ENCODE results near the gene MIER1.

The MIER1 gene

DNA sequence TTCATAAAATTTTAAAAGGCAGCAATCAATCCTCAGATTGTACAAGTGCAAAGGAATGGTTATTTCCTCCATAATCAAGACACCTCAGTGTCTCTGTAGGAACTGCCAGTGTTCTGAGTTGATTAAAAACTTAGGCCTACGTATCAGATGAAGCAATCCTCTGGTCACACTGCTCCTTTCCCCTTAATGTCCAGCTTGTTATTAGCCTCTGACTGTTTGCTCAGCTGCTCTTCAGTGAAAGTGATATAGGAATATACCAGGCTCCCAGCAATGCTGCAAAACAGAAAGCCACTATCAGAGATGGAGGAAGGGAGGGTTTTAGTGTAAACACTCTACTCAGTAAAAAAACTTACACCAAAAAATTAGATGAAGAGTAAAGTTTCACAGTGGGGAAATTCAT lies 79.4 kb downstream of the MIER1 start:
- Histone ChIP-seq H3K4me1 (ENCODE audit: insufficient read depth, low read length, poor library complexity, severe bottlenecking) (peaks cover 17% of the 10 kb centered on the region), H4K20me1 (ENCODE audit: insufficient read depth, low read length, poor library complexity, severe bottlenecking) (no peaks in the 10 kb centered on the region), H3F3A (ENCODE audit: low read depth) (peaks cover 2% of the 10 kb centered on the region; the same call in 1 of the 2 replicates), H3K36me3 (ENCODE audit: insufficient read depth, low read length) (peaks cover 63% of the 10 kb centered on the region), H3K79me2 (ENCODE audit: insufficient read depth, low read length) (peaks cover 4% of the 10 kb centered on the region; the same call in 1 of the 2 replicates), H2AFZ (ENCODE audit: low read length) (no peak overlapping the region), H3K9me3 (ENCODE audit: insufficient read depth, low read depth, low read length) (no peaks in the 10 kb centered on the region), H3K27me3 (ENCODE audit: insufficient read depth, low read length, poor library complexity, severe bottlenecking) (no peaks in the 10 kb centered on the region), H3K4me3 (ENCODE audit: low read length, poor library complexity, severe bottlenecking) (no peak overlapping the region), H3K9me2 (replicated peaks; ENCODE audit: low read depth, low read length) (no peaks in the 10 kb centered on the region), H3K9ac (ENCODE audit: low read depth, low read length, poor library complexity, severe bottlenecking) (no peak overlapping the region), H3K4me2 (ENCODE audit: low read depth, low read length, poor library complexity, severe bottlenecking) (no peak overlapping the region)
- TF ChIP-seq EZH2phosphoT487 (IDR thresholded peaks at IDR 0.05; ENCODE audit: borderline replicate concordance), result no peak
- TF ChIP-seq, protein P1, sequence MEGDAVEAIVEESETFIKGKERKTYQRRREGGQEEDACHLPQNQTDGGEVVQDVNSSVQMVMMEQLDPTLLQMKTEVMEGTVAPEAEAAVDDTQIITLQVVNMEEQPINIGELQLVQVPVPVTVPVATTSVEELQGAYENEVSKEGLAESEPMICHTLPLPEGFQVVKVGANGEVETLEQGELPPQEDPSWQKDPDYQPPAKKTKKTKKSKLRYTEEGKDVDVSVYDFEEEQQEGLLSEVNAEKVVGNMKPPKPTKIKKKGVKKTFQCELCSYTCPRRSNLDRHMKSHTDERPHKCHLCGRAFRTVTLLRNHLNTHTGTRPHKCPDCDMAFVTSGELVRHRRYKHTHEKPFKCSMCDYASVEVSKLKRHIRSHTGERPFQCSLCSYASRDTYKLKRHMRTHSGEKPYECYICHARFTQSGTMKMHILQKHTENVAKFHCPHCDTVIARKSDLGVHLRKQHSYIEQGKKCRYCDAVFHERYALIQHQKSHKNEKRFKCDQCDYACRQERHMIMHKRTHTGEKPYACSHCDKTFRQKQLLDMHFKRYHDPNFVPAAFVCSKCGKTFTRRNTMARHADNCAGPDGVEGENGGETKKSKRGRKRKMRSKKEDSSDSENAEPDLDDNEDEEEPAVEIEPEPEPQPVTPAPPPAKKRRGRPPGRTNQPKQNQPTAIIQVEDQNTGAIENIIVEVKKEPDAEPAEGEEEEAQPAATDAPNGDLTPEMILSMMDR (conservative IDR thresholded peaks at IDR 0.05; ENCODE audit: low read length), result no peak

- H3F3A ChIP-seq (ENCODE audit: low read depth), result no peaks in the 10 kb centered on the region
- H3K4me2 ChIP-seq (ENCODE audit: low read depth, low read length, poor library complexity, severe bottlenecking), result no peak overlapping the region
- no peaks in the 10 kb centered on the region for H4K20me1 ChIP-seq (ENCODE audit: insufficient read depth, low read length, poor library complexity, severe bottlenecking)
- H3K9me3 ChIP-seq (ENCODE audit: insufficient read depth, low read depth, low read length), result no peaks in the 10 kb centered on the region
- no peak overlapping the region for H2AFZ ChIP-seq (ENCODE audit: low read length)
- H3K4me1 ChIP-seq (ENCODE audit: insufficient read depth, low read length, poor library complexity, severe bottlenecking), result peaks cover 10% of the 10 kb centered on the region
- H3K9ac ChIP-seq (ENCODE audit: low read depth, low read length, poor library complexity, severe bottlenecking), result no peak overlapping the region
- H3K27me3 ChIP-seq (ENCODE audit: insufficient read depth, low read length, poor library complexity, severe bottlenecking), result no peaks in the 10 kb centered on the region
- no peaks in the 10 kb centered on the region for H3K9me2 ChIP-seq (replicated peaks; ENCODE audit: low read depth, low read length)
- no peak overlapping the region for H3K4me3 ChIP-seq (ENCODE audit: low read length, poor library complexity, severe bottlenecking)
- H3K36me3 ChIP-seq (ENCODE audit: insufficient read depth, low read length), result peaks cover 72% of the 10 kb centered on the region
- peaks cover 4% of the 10 kb centered on the region; the same call in 1 of the 2 replicates for H3K79me2 ChIP-seq (ENCODE audit: insufficient read depth, low read length)
- TF ChIP-seq, protein P1 (conservative IDR thresholded peaks at IDR 0.05; ENCODE audit: low read length), result no peak
- no peak for TF ChIP-seq EZH2phosphoT487 (IDR thresholded peaks at IDR 0.05; ENCODE audit: borderline replicate concordance)
These were observed 80.3 kb downstream of the MIER1 start for GRCh38 chr1:67005068-67005467.

GRCh38 chr1:67009792-67010191 lies 85.0 kb downstream of the MIER1 start:
- H3K4me2 ChIP-seq (ENCODE audit: low read depth, low read length, poor library complexity, severe bottlenecking), result no peak overlapping the region
- TF ChIP-seq EZH2phosphoT487 (IDR thresholded peaks at IDR 0.05; ENCODE audit: borderline replicate concordance), result no peak
- TF ChIP-seq, protein P1 (conservative IDR thresholded peaks at IDR 0.05; ENCODE audit: low read length), result no peak
- no peaks in the 10 kb centered on the region for H3K4me1 ChIP-seq (ENCODE audit: insufficient read depth, low read length, poor library complexity, severe bottlenecking)
- no peak overlapping the region for H3K9ac ChIP-seq (ENCODE audit: low read depth, low read length, poor library complexity, severe bottlenecking)
- no peaks in the 10 kb centered on the region for H3K27me3 ChIP-seq (ENCODE audit: insufficient read depth, low read length, poor library complexity, severe bottlenecking)
- no peaks in the 10 kb centered on the region; the same call in 1 of the 2 replicates for H3K79me2 ChIP-seq (ENCODE audit: insufficient read depth, low read length)
- peaks cover 59% of the 10 kb centered on the region; the same call in 1 of the 2 replicates for H3K36me3 ChIP-seq (ENCODE audit: insufficient read depth, low read length)
- H2AFZ ChIP-seq (ENCODE audit: low read length), result no peak overlapping the region
- no peaks in the 10 kb centered on the region for H3F3A ChIP-seq (ENCODE audit: low read depth)
- H3K9me2 ChIP-seq (replicated peaks; ENCODE audit: low read depth, low read length), result no peaks in the 10 kb centered on the region
- H3K4me3 ChIP-seq (ENCODE audit: low read length, poor library complexity, severe bottlenecking), result no peak overlapping the region
- no peaks in the 10 kb centered on the region for H3K9me3 ChIP-seq (ENCODE audit: insufficient read depth, low read depth, low read length)
- H4K20me1 ChIP-seq (ENCODE audit: insufficient read depth, low read length, poor library complexity, severe bottlenecking), result no peaks in the 10 kb centered on the region
